Liver (tissue), 9 donors: ENCODE measurements around the gene PRM2. TPM values are rescaled to one million over a fixed set of nuclear protein-coding genes. Genes with fewer than 3 reads are reported as not detected.

Source experiments
- DNase-seq: peaks from one replicate; pipeline ENCODE4 v3.0.0-alpha.2; 2017; ENCODE audit warnings: low spot score
- H3K27ac ChIP-seq, 2 donors: one replicate each; pipeline ENCODE4 v1.7.0; 2013; ENCODE audit warnings: inconsistent platforms in 2 of 2, low read length in 2 of 2, control low read depth in 1 of 2, low read depth in 1 of 2, mild to moderate bottlenecking in 1 of 2
- H3K27me3 ChIP-seq, 4 donors: one replicate each; pipeline versions ENCODE4 v1.6.1 to v1.7.0; 2013; ENCODE audit warnings: low read length in 3 of 4, inconsistent platforms in 1 of 4, mild to moderate bottlenecking in 1 of 4, moderate library complexity in 1 of 4; ENCODE audit not compliant: control insufficient read depth in 4 of 4, insufficient read depth in 4 of 4
- H3K36me3 ChIP-seq, 4 donors: one replicate each; pipeline versions ENCODE4 v1.6.1 to v1.7.0; 2013; ENCODE audit warnings: low read length in 3 of 4, mild to moderate bottlenecking in 3 of 4, low read depth in 1 of 4, moderate library complexity in 1 of 4; ENCODE audit not compliant: control insufficient read depth in 4 of 4, insufficient read depth in 3 of 4
- H3K4me1 ChIP-seq, 4 donors: one replicate each; pipeline versions ENCODE4 v1.6.1 to v1.7.0; 2013; ENCODE audit warnings: low read length in 3 of 4, mild to moderate bottlenecking in 3 of 4, moderate library complexity in 1 of 4; ENCODE audit not compliant: control insufficient read depth in 4 of 4, insufficient read depth in 4 of 4
- H3K4me3 ChIP-seq, 3 donors: one replicate each; pipeline versions ENCODE4 v1.6.1 to v1.7.0; 2013; ENCODE audit warnings: low read length in 3 of 3, control low read depth in 1 of 3, low read depth in 1 of 3, mild to moderate bottlenecking in 1 of 3
- H3K9ac ChIP-seq, 2 donors: one replicate each; pipeline ENCODE4 v1.7.0; 2013; ENCODE audit warnings: low read length in 2 of 2, mild to moderate bottlenecking in 2 of 2, moderate library complexity in 2 of 2, control low read depth in 1 of 2, low read depth in 1 of 2
- H3K9me3 ChIP-seq, 4 donors: one replicate each; pipeline versions ENCODE4 v1.6.1 to v1.7.0; 2013; ENCODE audit warnings: low read length in 3 of 4; ENCODE audit not compliant: control insufficient read depth in 4 of 4
- ATF3 ChIP-seq: IDR thresholded peaks from 2 replicates; pipeline ENCODE4 v1.6.1; 2016; ENCODE audit warnings: antibody characterized with exemption
- CTCF ChIP-seq: fragments of 150-350 bp; IDR thresholded peaks from 2 replicates; pipeline ENCODE4 v1.5.1; 2017; ENCODE audit warnings: improper control_type of control experiment, low read depth, low read length; ENCODE audit not compliant: missing input control
- EGR1 ChIP-seq, 2 donors: IDR thresholded peaks; 2 replicates each; pipeline ENCODE4 v1.6.1; 2016 to 2018; ENCODE audit warnings: antibody characterized with exemption in 2 of 2, low read depth in 2 of 2
- FOXA1 ChIP-seq: IDR thresholded peaks from 2 replicates; pipeline ENCODE4 v1.6.1; 2016; ENCODE audit warnings: antibody characterized with exemption
- FOXA2 ChIP-seq: IDR thresholded peaks from 2 replicates; pipeline ENCODE4 v1.6.1; 2016; ENCODE audit warnings: antibody characterized with exemption
- GABPA ChIP-seq, 2 donors: IDR thresholded peaks in 1 of 2; conservative IDR thresholded peaks in 1 of 2; 2 replicates each; pipeline ENCODE4 v1.6.1; 2016; ENCODE audit warnings: antibody characterized with exemption in 2 of 2, mild to moderate bottlenecking in 1 of 2, moderate library complexity in 1 of 2
- HNF4A ChIP-seq, 2 donors: conservative IDR thresholded peaks; 2 replicates each; pipeline ENCODE4 v1.6.1; 2016; ENCODE audit warnings: antibody characterized with exemption in 2 of 2, mild to moderate bottlenecking in 2 of 2
- HNF4G ChIP-seq: IDR thresholded peaks from 2 replicates; pipeline ENCODE4 v1.6.1; 2016; ENCODE audit warnings: antibody characterized with exemption
- JUND ChIP-seq, 2 donors: IDR thresholded peaks; 2 replicates each; pipeline ENCODE4 v1.6.1; 2016; ENCODE audit warnings: antibody characterized with exemption in 2 of 2
- MAX ChIP-seq: IDR thresholded peaks from 2 replicates; pipeline ENCODE4 v1.6.1; 2016; ENCODE audit warnings: antibody characterized with exemption
- NR2F2 ChIP-seq: IDR thresholded peaks from 2 replicates; pipeline ENCODE4 v1.6.1; 2016; ENCODE audit warnings: antibody characterized with exemption
- RAD21 ChIP-seq, 2 donors: IDR thresholded peaks; 2 replicates each; pipeline ENCODE4 v1.6.1; 2016; ENCODE audit warnings: antibody characterized with exemption in 2 of 2, mild to moderate bottlenecking in 2 of 2
- REST ChIP-seq: IDR thresholded peaks from 2 replicates; pipeline ENCODE4 v1.6.1; 2016; ENCODE audit warnings: antibody characterized with exemption, mild to moderate bottlenecking
- RXRA ChIP-seq, 2 donors: IDR thresholded peaks; 2 replicates each; pipeline ENCODE4 v1.6.1; 2017 to 2018; ENCODE audit warnings: antibody characterized with exemption in 2 of 2, mild to moderate bottlenecking in 1 of 2
- SP1 ChIP-seq: IDR thresholded peaks from 2 replicates; pipeline ENCODE4 v1.6.1; 2018; ENCODE audit warnings: antibody characterized with exemption, mild to moderate bottlenecking
- TAF1 ChIP-seq: conservative IDR thresholded peaks from 2 replicates; pipeline ENCODE4 v1.6.1; 2016; ENCODE audit warnings: antibody characterized with exemption, mild to moderate bottlenecking
- YY1 ChIP-seq: IDR thresholded peaks from 2 replicates; pipeline ENCODE4 v1.6.1; 2016; ENCODE audit warnings: antibody characterized with exemption, mild to moderate bottlenecking
- ZBTB33 ChIP-seq: IDR thresholded peaks from 2 replicates; pipeline ENCODE4 v1.6.1; 2016; ENCODE audit warnings: antibody characterized with exemption
- WGBS: extraction: QIAGEN DNeasy Blood & Tissue Kit; methylation state at CpG from one replicate; pipeline ENCODE4 v1.1.7; 2013; 5-methylcytosine and 5-hydroxymethylcytosine counted together
- polyA plus RNA-seq, 2 donors: library from polyadenylated mRNA; stranded (reverse) in 1 of 2; unstranded in 1 of 2; fragments of 200-250 nt in 1 of 2; fragments of >200 nt in 1 of 2; fragmentation: Nextera tagmentation in 1 of 2; extraction: Ambion mirVana in 1 of 2; gene quantifications; one replicate each; pipeline versions ENCODE4 v1.2.1 to v1.2.3, GENCODE V29; 2013 to 2015
- total RNA-seq, 2 donors: library from RNA; depleted of rRNA; stranded (reverse); fragments of >200 nt; gene quantifications; one replicate each; pipeline ENCODE4 v1.2.3, GENCODE V29; 2014
- donor health status: healthy.
- donor health status: healthy.
- donor health status: healthy.
- donor health status: healthy.
- donor health status: healthy.

PRM2 gene
- total and polyA plus RNA-seq, 4 donors: not detected

- Histone ChIP-seq H3K27ac (no peak overlapping the region), H3K4me1 (peaks cover 2 to 7% (median 4%) of the 10 kb centered on the region in 4 donors), H3K9ac (no peak overlapping the region), H3K4me3 (no peak overlapping the region), H3K27me3 (no peaks in the 10 kb centered on the region), H3K36me3 (no peaks in the 10 kb centered on the region), H3K9me3 (no peaks in the 10 kb centered on the region)
- no peak for DNase-seq
- 97% methylated on average over 15 of the region's 15 CpGs for WGBS
- TF ChIP-seq HNF4G (no peak), RXRA (IDR thresholded peaks at IDR 0.05) (no peak), ZBTB33 (no peak), GABPA (IDR thresholded peaks at IDR 0.05 in 1 of 2, conservative IDR thresholded peaks at IDR 0.05 in 1 of 2) (no peak), EGR1 (IDR thresholded peaks at IDR 0.05; ENCODE audit: low read depth in 2 of 2) (no peak), TAF1 (no peak), FOXA1 (no peak), SP1 (no peak), ATF3 (no peak), YY1 (no peak), RAD21 (IDR thresholded peaks at IDR 0.05) (no peak), JUND (IDR thresholded peaks at IDR 0.05) (no peak), FOXA2 (no peak), MAX (no peak), NR2F2 (no peak)
Measured at GRCh38 chr16:11238272-11239202, 37.7 kb downstream of the PRM2 start.

GRCh38 chr16:11236461-11237254 lies 39.6 kb downstream of the PRM2 start:
- no peak for TF ChIP-seq GABPA (IDR thresholded peaks at IDR 0.05 in 1 of 2, conservative IDR thresholded peaks at IDR 0.05 in 1 of 2)
- TF ChIP-seq ATF3: no peak
- no peak for TF ChIP-seq JUND (IDR thresholded peaks at IDR 0.05)
- no peak for TF ChIP-seq HNF4G
- no peak for TF ChIP-seq CTCF
- no peak for TF ChIP-seq RXRA (IDR thresholded peaks at IDR 0.05)
- no peak for TF ChIP-seq REST
- TF ChIP-seq HNF4A (conservative IDR thresholded peaks at IDR 0.05): no peak
- TF ChIP-seq RAD21 (IDR thresholded peaks at IDR 0.05): no peak
- H3K27ac ChIP-seq: no peak overlapping the region
- no peaks in the 10 kb centered on the region for H3K9me3 ChIP-seq
- H3K4me1 ChIP-seq: peaks cover 2 to 7% (median 5%) of the 10 kb centered on the region in 4 donors
- WGBS: 84% methylated on average over 10 of the region's 10 CpGs
- no peak overlapping the region for H3K9ac ChIP-seq
- no peak for DNase-seq
- H3K4me3 ChIP-seq: no peak overlapping the region
- H3K36me3 ChIP-seq: no peaks in the 10 kb centered on the region
- H3K27me3 ChIP-seq: no peaks in the 10 kb centered on the region
